Loucy (cell line): ENCODE data around the gene XPNPEP2.

Experiments
- H2AFZ ChIP-seq: fragments of 200-600 bp; sonication (generic); 2 replicates; pipeline ENCODE4 v1.6.0; 2016; ENCODE audit warnings: antibody characterized with exemption, mild to moderate bottlenecking, low read length, moderate library complexity
- H3F3A ChIP-seq: fragments of 200-600 bp; 2 replicates; pipeline ENCODE4 v1.6.0; 2016; ENCODE audit warnings: antibody characterized with exemption, low read depth, mild to moderate bottlenecking
- H3K27me3 ChIP-seq: fragments of 200-600 bp; sonication (generic); 2 replicates; pipeline ENCODE4 v1.6.1; 2014; ENCODE audit warnings: low read length, mild to moderate bottlenecking; ENCODE audit not compliant: insufficient read depth, poor library complexity, severe bottlenecking
- H3K36me3 ChIP-seq: fragments of 200-600 bp; sonication (generic); 2 replicates; pipeline ENCODE4 v1.6.1; 2016; ENCODE audit warnings: low read length; ENCODE audit not compliant: insufficient read depth
- H3K4me1 ChIP-seq: fragments of 200-600 bp; sonication (generic); 2 replicates; pipeline ENCODE4 v1.5.1; 2014; ENCODE audit warnings: low read length, mild to moderate bottlenecking; ENCODE audit not compliant: insufficient read depth, poor library complexity, severe bottlenecking
- H3K4me2 ChIP-seq: fragments of 200-600 bp; sonication (generic); 2 replicates; pipeline ENCODE4 v1.6.0; 2014; ENCODE audit warnings: antibody characterized with exemption, low read length, low read depth, mild to moderate bottlenecking; ENCODE audit not compliant: poor library complexity, severe bottlenecking
- H3K4me3 ChIP-seq: fragments of 200-600 bp; sonication (generic); 2 replicates; pipeline ENCODE4 v1.5.1; 2014; ENCODE audit warnings: low read length, mild to moderate bottlenecking, mixed read lengths; ENCODE audit not compliant: poor library complexity, severe bottlenecking
- H3K79me2 ChIP-seq: fragments of 200-600 bp; sonication (generic); 2 replicates; pipeline ENCODE4 v1.6.1; 2014; ENCODE audit warnings: low read length; ENCODE audit not compliant: insufficient read depth
- H3K9ac ChIP-seq: fragments of 200-600 bp; sonication (generic); 2 replicates; pipeline ENCODE4 v1.6.0; 2014; ENCODE audit warnings: mild to moderate bottlenecking, low read depth, low read length, moderate library complexity; ENCODE audit not compliant: poor library complexity, severe bottlenecking
- H3K9me2 ChIP-seq: fragments of 200-600 bp; sonication (generic); replicated peaks from 2 replicates; pipeline ENCODE4 v1.6.1; 2016; ENCODE audit warnings: low read depth, low read length, mixed read lengths
- H3K9me3 ChIP-seq: fragments of 200-600 bp; sonication (generic); 2 replicates; pipeline ENCODE4 v1.6.1; 2014; ENCODE audit warnings: mild to moderate bottlenecking, antibody characterized with exemption, low read length, low read depth; ENCODE audit not compliant: insufficient read depth
- H4K20me1 ChIP-seq: fragments of 200-600 bp; sonication (generic); 2 replicates; pipeline ENCODE4 v1.6.0; 2014; ENCODE audit warnings: antibody characterized with exemption, low read length, mild to moderate bottlenecking; ENCODE audit not compliant: insufficient read depth, poor library complexity, severe bottlenecking
- EZH2phosphoT487 ChIP-seq: fragments of 200-600 bp; IDR thresholded peaks from 2 replicates; pipeline ENCODE4 v1.6.1; 2018; ENCODE audit warnings: antibody characterized with exemption, mild to moderate bottlenecking, moderate library complexity, borderline replicate concordance
- TF ChIP-seq, protein P1 (sequence below): fragments of 200-600 bp; sonication (generic); conservative IDR thresholded peaks from 2 replicates; pipeline ENCODE4 v1.5.1; 2014; ENCODE audit warnings: mild to moderate bottlenecking, antibody characterized with exemption, low read length

The XPNPEP2 gene

DNA sequence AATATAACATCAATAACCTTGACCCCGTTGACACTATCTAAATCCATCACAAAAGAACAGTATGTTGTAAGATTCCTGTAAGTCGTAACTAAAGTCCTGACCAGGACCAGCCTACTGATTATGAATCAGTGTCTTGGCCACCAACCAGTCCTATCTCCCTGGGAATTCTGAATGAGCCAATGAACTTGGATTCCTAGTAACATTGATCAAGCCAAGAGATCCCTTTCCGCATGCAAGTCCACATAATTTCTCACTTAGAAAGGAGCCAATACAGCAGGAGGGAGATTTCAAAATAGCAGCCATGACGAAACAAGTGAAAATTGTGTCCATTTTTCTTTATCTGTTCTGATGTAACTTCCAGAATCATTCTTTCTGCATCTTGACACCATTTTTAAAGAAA, 9.5 kb downstream of the XPNPEP2 start:
- Histone ChIP-seq H3K4me3 (no peak overlapping the region), H3K36me3 (no peaks in the 10 kb centered on the region), H3K4me2 (no peak overlapping the region), H3K79me2 (no peaks in the 10 kb centered on the region), H3K9me2 (no peaks in the 10 kb centered on the region), H3K9me3 (no peaks in the 10 kb centered on the region), H3K9ac (no peak overlapping the region), H3K27me3 (no peaks in the 10 kb centered on the region), H3F3A (no peaks in the 10 kb centered on the region), H2AFZ (no peak overlapping the region), H3K4me1 (no peaks in the 10 kb centered on the region), H4K20me1 (no peaks in the 10 kb centered on the region)
- TF ChIP-seq, protein P1, sequence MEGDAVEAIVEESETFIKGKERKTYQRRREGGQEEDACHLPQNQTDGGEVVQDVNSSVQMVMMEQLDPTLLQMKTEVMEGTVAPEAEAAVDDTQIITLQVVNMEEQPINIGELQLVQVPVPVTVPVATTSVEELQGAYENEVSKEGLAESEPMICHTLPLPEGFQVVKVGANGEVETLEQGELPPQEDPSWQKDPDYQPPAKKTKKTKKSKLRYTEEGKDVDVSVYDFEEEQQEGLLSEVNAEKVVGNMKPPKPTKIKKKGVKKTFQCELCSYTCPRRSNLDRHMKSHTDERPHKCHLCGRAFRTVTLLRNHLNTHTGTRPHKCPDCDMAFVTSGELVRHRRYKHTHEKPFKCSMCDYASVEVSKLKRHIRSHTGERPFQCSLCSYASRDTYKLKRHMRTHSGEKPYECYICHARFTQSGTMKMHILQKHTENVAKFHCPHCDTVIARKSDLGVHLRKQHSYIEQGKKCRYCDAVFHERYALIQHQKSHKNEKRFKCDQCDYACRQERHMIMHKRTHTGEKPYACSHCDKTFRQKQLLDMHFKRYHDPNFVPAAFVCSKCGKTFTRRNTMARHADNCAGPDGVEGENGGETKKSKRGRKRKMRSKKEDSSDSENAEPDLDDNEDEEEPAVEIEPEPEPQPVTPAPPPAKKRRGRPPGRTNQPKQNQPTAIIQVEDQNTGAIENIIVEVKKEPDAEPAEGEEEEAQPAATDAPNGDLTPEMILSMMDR = no peak
- TF ChIP-seq EZH2phosphoT487 = no peak

DNA sequence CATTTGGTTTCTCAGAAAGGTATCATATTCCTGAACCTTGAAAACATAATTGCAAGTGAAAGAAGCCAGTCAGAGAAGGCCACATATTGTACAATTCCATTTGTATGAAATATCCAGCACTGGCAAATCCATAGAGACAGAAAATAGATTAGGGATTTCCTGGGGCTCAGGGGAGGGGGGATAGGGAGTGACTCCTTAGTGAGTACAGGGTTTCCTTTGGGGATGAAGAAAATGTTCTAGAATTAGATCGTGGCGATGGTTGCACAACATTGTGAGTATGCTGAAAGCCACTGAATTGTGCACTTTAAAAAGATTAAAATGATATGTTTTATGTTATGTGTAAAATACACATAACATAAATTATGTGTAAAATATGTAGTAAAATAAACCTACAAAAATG, 10.3 kb downstream of the XPNPEP2 start:
- Histone ChIP-seq H3K27me3 (no peaks in the 10 kb centered on the region), H2AFZ (no peak overlapping the region), H3K36me3 (no peaks in the 10 kb centered on the region), H3K9ac (no peak overlapping the region), H3K9me3 (no peaks in the 10 kb centered on the region), H3K79me2 (no peaks in the 10 kb centered on the region), H3K4me1 (no peaks in the 10 kb centered on the region), H3K4me2 (no peak overlapping the region), H3K9me2 (no peaks in the 10 kb centered on the region), H4K20me1 (no peaks in the 10 kb centered on the region), H3K4me3 (no peak overlapping the region), H3F3A (no peaks in the 10 kb centered on the region)
- TF ChIP-seq, protein P1 = no peak
- no peak for TF ChIP-seq EZH2phosphoT487

DNA sequence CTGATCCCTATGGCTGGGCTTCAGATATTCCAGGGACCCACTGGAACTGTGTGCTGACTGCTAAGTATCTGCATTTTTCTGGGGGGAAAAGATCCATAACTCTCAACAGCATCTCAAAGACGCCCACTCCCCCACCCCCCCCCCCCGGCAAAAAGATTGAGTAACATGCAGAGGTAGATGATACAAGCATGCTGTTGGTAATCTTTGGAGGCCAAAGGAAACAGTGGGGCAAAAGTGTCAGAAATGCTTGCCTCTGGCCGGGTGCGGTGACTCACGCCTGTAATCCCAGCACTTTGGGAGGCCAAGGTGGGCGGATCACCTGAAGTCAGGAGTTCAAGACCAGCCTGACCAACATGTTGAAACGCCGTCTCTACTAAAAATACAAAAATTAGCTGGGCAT, 12.2 kb downstream of the XPNPEP2 start:
- TF ChIP-seq, protein P1 = no peak
- TF ChIP-seq EZH2phosphoT487 = no peak
- Histone ChIP-seq H3K9me2 (no peaks in the 10 kb centered on the region), H3K9ac (no peak overlapping the region), H3K36me3 (no peaks in the 10 kb centered on the region), H3K9me3 (no peaks in the 10 kb centered on the region), H3K4me3 (no peak overlapping the region), H3K4me2 (no peak overlapping the region), H4K20me1 (no peaks in the 10 kb centered on the region), H3K4me1 (no peaks in the 10 kb centered on the region), H3F3A (no peaks in the 10 kb centered on the region), H3K79me2 (no peaks in the 10 kb centered on the region), H2AFZ (no peak overlapping the region), H3K27me3 (no peaks in the 10 kb centered on the region)
